GM18507 (cell line): ENCODE measurements around the gene PLA2G7.
"Not testable (repeated sequence)": the region's sequence is repeated elsewhere in the genome, so short reads cannot be mapped to it uniquely, and the experiment has no call there.

Experiments used
- DNase-seq: peaks from one replicate; pipeline ENCODE4 v3.0.0; 2011; ENCODE audit warnings: low read depth; ENCODE audit not compliant: insufficient read length; ENCODE audit errors: extremely low spot score
- FAIRE-seq: peaks from 2 replicates; lab custom pipeline; 2011; peaks lifted over from hg19 to GRCh38; lab: Jason Lieb, UNC

Gene PLA2G7

GRCh38 chr6:46751658-46752057 lies 16.5 kb upstream of the PLA2G7 start:
- FAIRE-seq (no peak), DNase-seq (no peak)

- no peak for DNase-seq
- no peak for FAIRE-seq
Measured at GRCh38 chr6:46749731-46750130, 14.6 kb upstream of the PLA2G7 start.

- no peak for FAIRE-seq
- DNase-seq, result no peak
Measured at GRCh38 chr6:46748940-46749503, 13.8 kb upstream of the PLA2G7 start.

- no peak for DNase-seq
- FAIRE-seq, result no peak
Measured at GRCh38 chr6:46746696-46747095, 11.5 kb upstream of the PLA2G7 start, which contains the start of gene ANKRD66. Gene ANKRD66 (plus strand): TSS chr6:46746933. CDS start chr6:46751949, 5,016 bp downstream.

GRCh38 chr6:46745973-46746372 lies 10.8 kb upstream of the PLA2G7 start:
- FAIRE-seq (no peak), DNase-seq (no peak)

GRCh38 chr6:46744159-46744725 lies 9.1 kb upstream of the PLA2G7 start:
- FAIRE-seq, DNase-seq: not testable (repeated sequence)

- FAIRE-seq, result no peak
Measured at GRCh38 chr6:46743425-46744158, 8.4 kb upstream of the PLA2G7 start.

GRCh38 chr6:46741910-46742309 lies 6.7 kb upstream of the PLA2G7 start:
- no peak for DNase-seq
- FAIRE-seq, result no peak

More at GRCh38 chr6:46743425-46744158, 8.4 kb upstream of the PLA2G7 start:
- no peak for DNase-seq

GRCh38 chr6:46741482-46741881 lies 6.3 kb upstream of the PLA2G7 start:
- DNase-seq (no peak), FAIRE-seq (no peak)

- no peak for FAIRE-seq
- no peak for DNase-seq
Measured at GRCh38 chr6:46736906-46737305, 1.7 kb upstream of the PLA2G7 start.

- DNase-seq (no peak), FAIRE-seq (no peak)
Measured at GRCh38 chr6:46735720-46736031, 501 bp upstream of the PLA2G7 start.

- FAIRE-seq (no peak), DNase-seq (no peak)
Measured at GRCh38 chr6:46733341-46733801, 1.8 kb downstream of the PLA2G7 start.

- no peak for FAIRE-seq
Measured at GRCh38 chr6:46730921-46731461, 4.2 kb downstream of the PLA2G7 start.

GRCh38 chr6:46729787-46730326 lies 5.3 kb downstream of the PLA2G7 start:
- no peak for FAIRE-seq

More at GRCh38 chr6:46730921-46731461, 4.2 kb downstream of the PLA2G7 start:
- no peak for DNase-seq

GRCh38 chr6:46720401-46720800 lies 14.8 kb downstream of the PLA2G7 start:
- no peak for FAIRE-seq
- no peak for DNase-seq

More at GRCh38 chr6:46729787-46730326, 5.3 kb downstream of the PLA2G7 start:
- no peak for DNase-seq

- FAIRE-seq (no peak), DNase-seq (no peak)
Measured at GRCh38 chr6:46719099-46719498, 16.1 kb downstream of the PLA2G7 start.

GRCh38 chr6:46715141-46715540 lies 20.0 kb downstream of the PLA2G7 start:
- no peak for FAIRE-seq
- DNase-seq, result no peak

GRCh38 chr6:46711491-46711890 lies 23.7 kb downstream of the PLA2G7 start:
- DNase-seq (no peak), FAIRE-seq (no peak)

GRCh38 chr6:46706464-46706863 lies 28.7 kb downstream of the PLA2G7 start:
- no peak for DNase-seq
- no peak for FAIRE-seq

- DNase-seq, result no peak
- no peak for FAIRE-seq
Measured at GRCh38 chr6:46704562-46704961, 30.6 kb downstream of the PLA2G7 start.
